BE2C (cell line): ENCODE results near the gene RNF149.

Experiments used
- DNase-seq: peaks from one replicate; pipeline ENCODE4 v3.0.0-alpha.2; 2020
- H3K27me3 ChIP-seq: fragments of 250-450 bp; sonication (Bioruptor Pico); 2 replicates; pipeline ENCODE4 v1.5.1; 2020; ENCODE audit warnings: mild to moderate bottlenecking
- H3K36me3 ChIP-seq: fragments of 250-450 bp; sonication (Bioruptor Pico); 2 replicates; pipeline ENCODE4 v1.5.1; 2020; ENCODE audit warnings: mild to moderate bottlenecking
- H3K4me1 ChIP-seq: fragments of 250-450 bp; sonication (Bioruptor Pico); 2 replicates; pipeline ENCODE4 v1.5.1; 2020
- H3K4me3 ChIP-seq: 2 replicates; pipeline ENCODE4 v1.5.1; 2011; ENCODE audit warnings: low read depth, low read length
- H3K9me3 ChIP-seq: fragments of 250-450 bp; sonication (Bioruptor Pico); 2 replicates; pipeline ENCODE4 v1.5.1; 2020
- CTCF ChIP-seq: IDR thresholded peaks from 2 replicates; pipeline ENCODE4 v1.5.1; 2012; ENCODE audit warnings: mild to moderate bottlenecking, low read depth, low read length

Gene RNF149

GRCh38 chr2:101303688-101304087 is 4.8 kb downstream of the RNF149 start:
- no peaks in the 10 kb centered on the region; the same call in 1 of the 2 replicates for H3K36me3 ChIP-seq
- no peak for TF ChIP-seq CTCF
- DNase-seq, result no peak
- H3K4me3 ChIP-seq, result no peak overlapping the region
- no peaks in the 10 kb centered on the region for H3K9me3 ChIP-seq
- no peaks in the 10 kb centered on the region for H3K27me3 ChIP-seq
- H3K4me1 ChIP-seq, result no peaks in the 10 kb centered on the region; the same call in 1 of the 2 replicates

- no peak for DNase-seq
- TF ChIP-seq CTCF, result no peak
- Histone ChIP-seq H3K27me3 (no peaks in the 10 kb centered on the region), H3K36me3 (no peaks in the 10 kb centered on the region; the same call in 1 of the 2 replicates), H3K9me3 (no peaks in the 10 kb centered on the region), H3K4me3 (no peak overlapping the region), H3K4me1 (no peaks in the 10 kb centered on the region; the same call in 1 of the 2 replicates)
Measured at GRCh38 chr2:101302016-101302415, 6.5 kb downstream of the RNF149 start.

- no peaks in the 10 kb centered on the region; the same call in 1 of the 2 replicates for H3K36me3 ChIP-seq
- no peaks in the 10 kb centered on the region for H3K4me1 ChIP-seq
- no peak for TF ChIP-seq CTCF
- no peaks in the 10 kb centered on the region for H3K9me3 ChIP-seq
- no peaks in the 10 kb centered on the region for H3K27me3 ChIP-seq
- H3K4me3 ChIP-seq, result no peak overlapping the region
- DNase-seq, result no peak
Measured at GRCh38 chr2:101300836-101301235, 7.7 kb downstream of the RNF149 start.

- no peak for TF ChIP-seq CTCF
- Histone ChIP-seq H3K4me3 (no peak overlapping the region), H3K27me3 (no peaks in the 10 kb centered on the region), H3K4me1 (no peaks in the 10 kb centered on the region), H3K9me3 (no peaks in the 10 kb centered on the region), H3K36me3 (no peaks in the 10 kb centered on the region; the same call in 1 of the 2 replicates)
- DNase-seq, result no peak
Measured at GRCh38 chr2:101300164-101300563, 8.3 kb downstream of the RNF149 start.

GRCh38 chr2:101299604-101300003 is 8.9 kb downstream of the RNF149 start:
- H3K4me3 ChIP-seq, result no peak overlapping the region
- no peaks in the 10 kb centered on the region for H3K9me3 ChIP-seq
- no peaks in the 10 kb centered on the region for H3K27me3 ChIP-seq
- TF ChIP-seq CTCF, result no peak
- H3K4me1 ChIP-seq, result no peaks in the 10 kb centered on the region
- DNase-seq, result no peak
- H3K36me3 ChIP-seq, result no peaks in the 10 kb centered on the region; the same call in 1 of the 2 replicates

- no peaks in the 10 kb centered on the region for H3K9me3 ChIP-seq
- H3K27me3 ChIP-seq, result no peaks in the 10 kb centered on the region
- DNase-seq, result no peak
- no peak for TF ChIP-seq CTCF
- no peaks in the 10 kb centered on the region for H3K4me1 ChIP-seq
- H3K36me3 ChIP-seq, result no peaks in the 10 kb centered on the region
- no peak overlapping the region for H3K4me3 ChIP-seq
Measured at GRCh38 chr2:101297383-101297782, 11.1 kb downstream of the RNF149 start.
